T-helper 1 cell treated with Interleukin-12 subunit alpha and Interleukin-12 subunit beta and Interleukin-4 antibody, amounts not matched to agents 30 ng/mL and 1 ng/mL, for 36 hours (primary cell): Measurements from ENCODE around the gene MAST3. TPM values are rescaled to one million over a fixed set of nuclear protein-coding genes. Genes with fewer than 3 reads are reported as not detected.

Experiments
- intact Hi-C: fragments of 100-400 bp; cut with micrococcal nuclease; formaldehyde crosslinking; loops from one replicate; pipeline ENCODE4 v1.15.1; 2024
- total RNA-seq: library from RNA; stranded (reverse); gene quantifications from 2 replicates; pipeline ENCODE4 v1.2.3, GENCODE V29; 2022

Gene MAST3
- total RNA-seq, 1 donor from 2014 or later: 38.9 TPM

GRCh38 chr19:18156841-18157464 lies 59.4 kb downstream of the MAST3 start:
- intact Hi-C loops: loop anchor here (10.0 kb wide), 1 partner anchor 302 kb away; the partner anchor contains the start of gene RPL18A

DNA sequence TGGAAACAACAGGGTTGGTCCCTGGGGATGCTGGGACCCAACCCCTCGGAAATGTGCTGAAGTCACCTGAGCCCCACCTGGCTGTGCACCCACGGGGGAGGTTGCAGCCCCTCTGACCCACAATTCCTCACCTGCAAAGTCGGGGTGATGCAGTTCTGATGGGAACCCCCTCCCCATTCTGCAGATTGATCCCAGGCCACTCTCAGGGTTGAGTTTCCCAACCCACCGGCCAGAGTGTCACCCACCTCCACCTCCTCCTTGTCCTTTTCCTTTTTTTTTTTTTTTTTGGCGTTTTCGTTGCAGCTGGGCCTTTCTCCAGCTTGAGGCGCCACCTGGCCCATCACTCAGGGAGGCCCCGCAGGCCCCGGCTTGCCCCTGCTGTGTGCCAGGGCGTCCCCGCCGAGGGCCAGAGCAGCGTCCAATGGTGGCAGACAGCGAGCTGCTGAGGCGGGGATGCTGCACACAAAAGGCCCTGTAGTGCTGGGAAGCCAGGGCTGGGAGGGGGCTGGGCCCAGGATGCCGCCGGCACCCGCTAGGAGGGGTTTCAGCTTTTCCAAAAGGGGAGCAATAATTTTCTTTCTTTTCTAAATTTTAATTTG lies 60.0 kb downstream of the MAST3 start:
- intact Hi-C loops: loop anchor here (10.0 kb wide), 1 partner anchor 303 kb away; the partner anchor contains the start of gene RPL18A

DNA sequence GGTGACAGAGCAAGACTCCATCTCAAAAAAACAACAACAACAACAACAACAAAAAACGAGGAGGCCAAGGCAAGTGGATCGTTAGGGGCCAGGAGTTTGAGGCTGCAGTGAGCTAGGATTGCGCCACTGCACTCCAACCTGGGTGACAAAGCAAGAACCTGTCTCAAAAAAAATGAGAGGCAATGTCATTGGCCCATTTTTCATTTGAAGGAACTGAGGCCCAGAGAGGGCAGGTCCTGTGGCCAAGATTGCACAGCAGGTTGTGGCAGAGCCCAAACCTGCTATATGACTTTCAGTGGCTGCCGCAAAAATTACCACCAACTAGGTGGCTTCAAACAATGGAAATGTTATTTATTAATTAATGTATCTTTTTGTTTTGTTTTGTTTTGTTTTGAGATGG lies 60.9 kb downstream of the MAST3 start:
- intact Hi-C loops: loop anchor here (10.0 kb wide), 1 partner anchor 304 kb away; the partner anchor contains the start of gene RPL18A

GRCh38 chr19:18159059-18159616 lies 61.6 kb downstream of the MAST3 start:
- intact Hi-C loops: loop anchor here (10.0 kb wide), 1 partner anchor 304 kb away; the partner anchor contains the start of gene RPL18A

- intact Hi-C loops: loop anchor here (10.0 kb wide), 1 partner anchor 305 kb away; the partner anchor contains the start of gene RPL18A
These were observed 62.2 kb downstream of the MAST3 start for GRCh38 chr19:18159810-18160209.

DNA sequence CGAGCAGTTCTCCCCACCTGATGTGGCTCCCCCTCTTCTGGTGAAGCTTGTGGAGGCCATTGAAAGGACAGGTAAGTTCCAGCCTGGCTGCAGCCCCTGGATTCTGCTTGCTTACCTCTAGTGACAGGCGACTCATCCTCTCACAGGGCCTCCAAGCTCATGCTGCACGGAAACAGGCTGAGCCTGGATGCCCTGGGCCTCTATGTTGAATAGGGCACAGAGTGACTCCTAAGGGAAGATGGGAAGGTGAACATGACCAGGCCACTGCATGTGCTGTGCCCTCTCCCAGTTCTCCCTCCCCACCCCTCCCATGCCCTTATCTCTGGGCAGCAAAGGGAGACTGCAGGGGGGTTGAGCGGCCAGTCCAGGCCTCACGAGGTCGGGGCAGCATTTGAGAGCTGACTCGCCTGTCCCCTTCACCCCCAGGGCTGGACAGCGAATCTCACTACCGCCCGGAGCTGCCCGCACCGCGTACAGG lies 63.0 kb downstream of the MAST3 start:
- intact Hi-C loops: no loop called here

- intact Hi-C loops: loop anchor here (1.0 kb wide), 2 partner anchors 9 to 12 kb away; partner anchors contain the start of gene IFI30
These were observed 63.5 kb downstream of the MAST3 start for GRCh38 chr19:18160971-18161635.

- intact Hi-C loops: loop anchor here (1.0 kb wide), 2 partner anchors 9 to 12 kb away; partner anchors contain the start of gene IFI30
These were observed 64.0 kb downstream of the MAST3 start for GRCh38 chr19:18161636-18162002.

- intact Hi-C loops: no loop called here
These were observed 66.5 kb downstream of the MAST3 start for GRCh38 chr19:18164072-18164471.

DNA sequence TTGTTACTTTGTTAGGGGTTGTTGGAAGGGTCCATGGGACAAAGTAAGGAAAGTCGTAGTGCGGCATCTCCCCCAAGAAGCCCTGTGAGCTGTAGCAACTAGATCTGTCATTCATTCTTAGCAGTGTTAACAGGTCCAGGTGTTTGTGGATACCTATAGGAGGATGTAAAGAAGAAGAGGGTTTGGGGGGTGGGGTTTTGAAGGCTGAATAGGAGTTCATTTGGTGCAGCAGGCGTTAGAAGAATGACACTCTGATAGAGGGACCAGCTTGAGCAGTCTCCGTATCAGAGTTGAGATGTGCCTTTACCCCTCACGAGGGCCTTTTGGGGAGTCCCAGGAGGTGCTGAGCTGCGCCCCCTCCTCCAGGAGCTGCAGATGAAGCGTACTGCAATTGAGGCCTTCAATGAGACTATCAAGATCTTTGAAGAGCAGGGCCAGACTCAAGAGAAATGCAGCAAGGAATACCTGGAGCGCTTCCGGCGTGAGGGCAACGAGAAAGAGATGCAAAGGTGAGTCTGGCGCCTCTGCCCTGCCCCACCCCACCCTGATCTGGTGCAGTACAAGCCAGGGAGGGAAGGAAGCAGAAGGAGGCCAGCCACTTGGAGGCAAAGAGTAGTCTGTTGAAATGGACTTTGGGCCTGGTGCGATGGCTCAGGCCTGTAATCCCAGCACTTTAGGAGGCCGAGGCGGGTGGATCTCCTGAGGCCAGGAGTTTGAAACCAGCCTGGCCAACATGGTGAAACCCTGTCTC lies 68.4 kb downstream of the MAST3 start:
- intact Hi-C loops: no loop called here

- intact Hi-C loops: no loop called here
These were observed 69.4 kb downstream of the MAST3 start for GRCh38 chr19:18167011-18167410.

- intact Hi-C loops: loop anchor here (1.0 kb wide), 2 partner anchors 55 to 161 kb away; no protein-coding TSS in a partner anchor
These were observed 70.5 kb downstream of the MAST3 start for GRCh38 chr19:18167975-18168645.

DNA sequence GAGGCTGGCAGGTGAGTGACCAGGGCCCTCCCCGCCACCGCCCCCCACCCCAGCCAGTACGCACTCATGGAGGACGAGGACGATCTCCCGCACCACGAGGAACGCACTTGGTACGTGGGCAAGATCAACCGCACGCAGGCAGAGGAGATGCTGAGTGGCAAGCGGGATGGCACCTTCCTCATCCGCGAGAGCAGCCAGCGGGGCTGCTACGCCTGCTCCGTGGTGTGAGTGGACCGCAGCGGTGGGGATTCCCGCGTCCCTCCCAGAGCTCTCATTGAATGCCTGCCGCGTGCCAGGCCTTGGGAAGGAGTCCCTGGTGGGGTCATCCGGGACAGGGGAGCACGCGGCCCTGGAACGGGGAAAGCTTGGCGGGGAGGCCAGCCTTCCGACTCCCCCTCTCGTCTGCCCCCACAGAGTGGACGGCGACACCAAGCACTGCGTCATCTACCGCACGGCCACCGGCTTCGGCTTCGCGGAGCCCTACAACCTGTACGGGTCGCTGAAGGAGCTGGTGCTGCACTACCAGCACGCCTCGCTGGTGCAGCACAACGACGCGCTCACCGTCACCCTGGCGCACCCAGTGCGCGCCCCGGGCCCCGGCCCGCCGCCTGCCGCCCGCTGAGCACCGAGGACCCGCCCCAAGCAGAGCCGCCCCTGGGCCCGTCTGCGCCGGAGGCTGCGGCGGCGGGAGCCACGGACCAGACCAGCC lies 71.2 kb downstream of the MAST3 start:
- intact Hi-C loops: loop anchor here (1.0 kb wide), 2 partner anchors 56 to 162 kb away; no protein-coding TSS in a partner anchor

DNA sequence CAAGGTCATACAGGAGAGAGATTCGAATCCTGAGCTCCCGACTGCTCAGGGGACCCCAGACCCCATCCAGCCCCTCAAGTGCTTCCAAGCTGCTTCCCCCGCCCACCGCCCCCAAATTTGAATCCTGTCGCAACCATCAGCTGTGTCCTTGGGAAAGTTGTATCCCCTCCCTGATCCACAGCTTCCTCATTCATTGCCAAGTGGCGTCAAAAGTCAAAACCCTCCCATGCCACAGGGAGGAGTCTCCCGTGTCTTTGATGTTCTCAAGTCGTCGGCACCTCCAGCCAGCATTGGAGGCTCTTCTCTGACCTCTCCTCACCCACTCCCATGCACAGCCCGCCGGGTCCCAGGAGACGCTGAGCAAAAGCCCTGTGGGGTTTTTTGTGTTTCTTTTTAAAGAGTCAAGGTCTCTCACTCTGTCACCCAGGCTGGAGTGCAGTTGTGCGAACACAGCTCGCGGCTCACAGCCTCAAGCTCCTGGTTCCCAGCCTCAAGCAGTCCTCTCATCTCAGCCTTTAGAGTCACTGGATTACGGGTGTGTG lies 73.2 kb downstream of the MAST3 start:
- intact Hi-C loops: loop anchor here (1.0 to 5.0 kb wide), 4 partner anchors 17 to 1168 kb away; partner anchors contain the start of genes CCDC124 and PIK3R2

DNA sequence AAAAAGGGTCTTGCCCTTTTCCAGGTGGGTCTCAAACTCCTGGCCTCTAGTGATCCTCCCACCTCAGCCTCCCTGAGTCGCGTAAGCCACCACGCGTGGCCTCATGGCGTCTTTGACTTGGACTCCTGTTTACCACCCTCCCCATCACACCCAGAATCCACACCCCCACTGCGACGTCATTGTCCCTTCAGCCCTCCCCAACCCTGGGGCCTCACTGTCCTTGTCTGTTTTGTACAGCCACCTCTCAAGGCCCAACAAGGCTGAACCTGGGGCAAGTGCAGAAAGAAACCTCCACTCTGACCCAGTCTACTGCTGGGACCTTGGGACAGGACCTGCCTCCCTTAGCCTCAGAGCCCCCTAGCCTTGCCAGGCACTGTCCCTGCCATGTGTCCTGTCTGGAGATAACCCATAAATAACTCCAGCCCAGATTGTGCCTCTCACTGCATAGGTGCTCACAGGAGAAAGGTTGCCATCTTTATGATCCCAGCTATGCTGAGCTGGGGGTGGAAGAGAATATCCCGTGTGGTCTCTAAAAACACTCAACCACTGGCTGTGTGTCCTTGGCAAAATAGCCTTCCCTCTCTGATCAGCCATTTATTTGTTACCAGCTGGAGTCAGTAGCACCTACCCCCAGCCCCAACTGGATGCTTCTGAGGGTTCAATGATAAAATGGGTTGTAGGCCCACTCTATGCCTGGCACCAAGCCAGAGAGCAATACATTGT lies 74.2 kb downstream of the MAST3 start:
- intact Hi-C loops: loop anchor here (5.0 kb wide), 3 partner anchors 224 to 1169 kb away; partner anchors contain the start of gene CCDC124

- intact Hi-C loops: loop anchor here (1.0 to 5.0 kb wide), 5 partner anchors 11 to 1170 kb away; partner anchors contain the start of genes CCDC124 and RAB3A
These were observed 74.9 kb downstream of the MAST3 start for GRCh38 chr19:18172331-18173053.

GRCh38 chr19:18173054-18173571 lies 75.5 kb downstream of the MAST3 start:
- intact Hi-C loops: loop anchor here (1.0 to 5.0 kb wide), 5 partner anchors 12 to 1171 kb away; partner anchors contain the start of genes CCDC124 and RAB3A
